ENCODE data around the gene TFCP2L1. TPM values are rescaled to one million over a fixed set of nuclear protein-coding genes. Genes with fewer than 3 reads are reported as not detected.
"Not testable (repeated sequence)": the region's sequence is repeated elsewhere in the genome, so short reads cannot be mapped to it uniquely, and the experiment has no call there.

The TFCP2L1 gene
- total RNA-seq, 1 experiment from 2014 or later, result 2.4 TPM

DNA sequence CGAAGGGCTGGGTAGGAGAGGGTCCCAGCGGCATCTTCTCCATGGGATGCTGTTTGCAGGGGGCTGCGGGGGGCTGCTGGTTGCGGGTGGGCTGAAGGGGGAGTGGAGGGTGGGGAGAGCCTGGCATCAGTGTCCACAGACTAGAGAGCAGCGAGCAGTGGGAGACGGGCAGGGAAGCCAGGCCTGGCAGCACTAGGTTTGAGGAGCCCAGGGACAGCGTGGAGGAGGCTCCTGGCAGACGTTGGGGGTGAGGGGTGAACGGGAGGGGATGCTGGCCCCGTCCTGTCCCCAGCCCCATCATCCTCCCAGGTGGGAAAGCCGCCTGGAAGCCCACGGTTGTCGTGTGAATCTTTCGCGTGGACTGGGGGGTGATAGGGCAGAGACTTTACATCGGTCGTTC is 48.2 kb upstream of the TFCP2L1 start:
- BruUV-seq (replicated peaks), result no TSS peak
- intact Hi-C loops (cut with micrococcal nuclease), result no loop called here
- H3K27me3 ChIP-seq (ENCODE audit: low read length), result no peaks in the 10 kb centered on the region
- H3K9me3 ChIP-seq (ENCODE audit: low read length), result no peaks in the 10 kb centered on the region
- H3K36me3 ChIP-seq (ENCODE audit: low read depth, low read length), result no peaks in the 10 kb centered on the region
- H3K4me3 ChIP-seq (ENCODE audit: low read length), result no peak overlapping the region
- no peak overlapping the region for H3K9ac ChIP-seq (ENCODE audit: low read length)
- DNase-seq, result no peak
- H3F3A ChIP-seq (ENCODE audit: low read length, unreplicated experiment), result no peaks in the 10 kb centered on the region
- no peak for ATAC-seq
- POLR2A ChIA-PET (ENCODE audit: unreplicated experiment), result no interaction called here
- no peak overlapping the region for H3K4me2 ChIP-seq (ENCODE audit: low read length)
- H2AFZ ChIP-seq (ENCODE audit: low read length), result no peak overlapping the region
- no peaks in the 10 kb centered on the region for H3K4me1 ChIP-seq (ENCODE audit: insufficient read depth, low read length)
- no peak overlapping the region for H3K27ac ChIP-seq (ENCODE audit: low read length)
- H4K20me1 ChIP-seq (ENCODE audit: low read length), result no peaks in the 10 kb centered on the region
- CTCF ChIA-PET, result no interaction called here
- H3K79me2 ChIP-seq (ENCODE audit: low read length), result no peaks in the 10 kb centered on the region
- no peak for TF ChIP-seq EZH2 (IDR thresholded peaks at IDR 0.05; ENCODE audit: low read length, unreplicated experiment)
- TF ChIP-seq, protein P1, sequence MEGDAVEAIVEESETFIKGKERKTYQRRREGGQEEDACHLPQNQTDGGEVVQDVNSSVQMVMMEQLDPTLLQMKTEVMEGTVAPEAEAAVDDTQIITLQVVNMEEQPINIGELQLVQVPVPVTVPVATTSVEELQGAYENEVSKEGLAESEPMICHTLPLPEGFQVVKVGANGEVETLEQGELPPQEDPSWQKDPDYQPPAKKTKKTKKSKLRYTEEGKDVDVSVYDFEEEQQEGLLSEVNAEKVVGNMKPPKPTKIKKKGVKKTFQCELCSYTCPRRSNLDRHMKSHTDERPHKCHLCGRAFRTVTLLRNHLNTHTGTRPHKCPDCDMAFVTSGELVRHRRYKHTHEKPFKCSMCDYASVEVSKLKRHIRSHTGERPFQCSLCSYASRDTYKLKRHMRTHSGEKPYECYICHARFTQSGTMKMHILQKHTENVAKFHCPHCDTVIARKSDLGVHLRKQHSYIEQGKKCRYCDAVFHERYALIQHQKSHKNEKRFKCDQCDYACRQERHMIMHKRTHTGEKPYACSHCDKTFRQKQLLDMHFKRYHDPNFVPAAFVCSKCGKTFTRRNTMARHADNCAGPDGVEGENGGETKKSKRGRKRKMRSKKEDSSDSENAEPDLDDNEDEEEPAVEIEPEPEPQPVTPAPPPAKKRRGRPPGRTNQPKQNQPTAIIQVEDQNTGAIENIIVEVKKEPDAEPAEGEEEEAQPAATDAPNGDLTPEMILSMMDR (conservative IDR thresholded peaks at IDR 0.05; ENCODE audit: low read depth, low read length), result no peak
- TF ChIP-seq EZH2phosphoT487 (IDR thresholded peaks at IDR 0.05; ENCODE audit: borderline replicate concordance, low read length), result no peak
- H3K9me2 ChIP-seq (replicated peaks; ENCODE audit: low read length), result no peaks in the 10 kb centered on the region

DNA sequence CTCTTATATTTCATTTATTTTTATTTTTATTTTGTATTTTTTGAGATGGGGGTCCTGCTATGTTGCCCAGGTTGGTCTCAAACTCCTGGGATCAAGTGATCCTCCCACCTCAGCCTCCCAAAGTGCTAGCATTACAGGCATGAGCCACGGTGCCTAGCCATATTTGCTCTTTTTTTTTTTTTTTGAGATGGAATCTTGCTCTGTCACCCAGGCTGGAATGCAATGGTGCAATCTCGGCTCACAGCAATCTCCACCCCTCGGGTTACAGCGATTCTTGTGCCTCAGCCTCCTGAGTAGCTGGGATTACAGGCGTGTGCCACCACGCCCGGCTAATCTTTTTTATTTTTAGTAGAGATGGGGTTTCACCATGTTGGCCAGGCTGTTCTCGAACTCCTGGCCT is 46.3 kb upstream of the TFCP2L1 start:
- H3F3A ChIP-seq (ENCODE audit: low read length, unreplicated experiment); H3K36me3 ChIP-seq (ENCODE audit: low read depth, low read length); H3K4me2 ChIP-seq (ENCODE audit: low read length); H3K27me3 ChIP-seq (ENCODE audit: low read length); CTCF ChIA-PET; H2AFZ ChIP-seq (ENCODE audit: low read length); BruUV-seq (replicated peaks); H3K9me2 ChIP-seq (replicated peaks; ENCODE audit: low read length); H3K4me3 ChIP-seq (ENCODE audit: low read length); H3K9me3 ChIP-seq (ENCODE audit: low read length); H3K4me1 ChIP-seq (ENCODE audit: insufficient read depth, low read length); H4K20me1 ChIP-seq (ENCODE audit: low read length); DNase-seq; H3K27ac ChIP-seq (ENCODE audit: low read length); POLR2A ChIA-PET (ENCODE audit: unreplicated experiment); ATAC-seq; intact Hi-C loops (cut with micrococcal nuclease); H3K79me2 ChIP-seq (ENCODE audit: low read length); H3K9ac ChIP-seq (ENCODE audit: low read length): not testable (repeated sequence)

DNA sequence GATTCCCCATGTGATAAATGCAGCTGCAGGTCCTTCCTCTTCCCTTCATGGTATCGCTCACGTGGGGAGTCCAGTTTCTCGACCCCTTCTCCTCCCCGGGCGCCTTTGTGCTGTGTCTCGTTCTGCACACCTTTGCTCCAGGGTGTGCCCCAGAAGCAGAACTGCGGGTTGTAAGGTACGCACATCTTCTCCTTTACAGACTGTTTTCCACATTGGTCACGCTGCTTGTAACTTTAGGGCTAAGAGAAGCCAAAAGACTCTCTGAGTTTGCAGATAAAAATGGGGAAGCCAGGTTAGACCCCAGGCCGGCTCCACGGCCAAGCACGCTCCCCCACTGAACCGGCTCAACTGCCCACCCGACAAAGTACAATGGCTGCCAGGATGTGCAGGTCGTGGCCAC is 45.9 kb upstream of the TFCP2L1 start:
- no peak overlapping the region for H3K4me3 ChIP-seq (ENCODE audit: low read length)
- no peaks in the 10 kb centered on the region for H3F3A ChIP-seq (ENCODE audit: low read length, unreplicated experiment)
- no TSS peak for BruUV-seq (replicated peaks)
- H3K27ac ChIP-seq (ENCODE audit: low read length), result no peak overlapping the region
- H4K20me1 ChIP-seq (ENCODE audit: low read length), result no peaks in the 10 kb centered on the region
- H3K36me3 ChIP-seq (ENCODE audit: low read depth, low read length), result no peaks in the 10 kb centered on the region
- no peak for ATAC-seq
- intact Hi-C loops (cut with micrococcal nuclease), result no loop called here
- no peaks in the 10 kb centered on the region for H3K27me3 ChIP-seq (ENCODE audit: low read length)
- H3K4me1 ChIP-seq (ENCODE audit: insufficient read depth, low read length), result no peaks in the 10 kb centered on the region
- H3K9me2 ChIP-seq (replicated peaks; ENCODE audit: low read length), result no peaks in the 10 kb centered on the region
- H3K9me3 ChIP-seq (ENCODE audit: low read length), result no peaks in the 10 kb centered on the region
- H3K9ac ChIP-seq (ENCODE audit: low read length), result no peak overlapping the region
- H3K4me2 ChIP-seq (ENCODE audit: low read length), result no peak overlapping the region
- H3K79me2 ChIP-seq (ENCODE audit: low read length), result no peaks in the 10 kb centered on the region
- TF ChIP-seq EZH2phosphoT487 (IDR thresholded peaks at IDR 0.05; ENCODE audit: borderline replicate concordance, low read length) (no peak), EZH2 (IDR thresholded peaks at IDR 0.05; ENCODE audit: low read length, unreplicated experiment) (no peak)
- TF ChIP-seq, protein P1 (conservative IDR thresholded peaks at IDR 0.05; ENCODE audit: low read depth, low read length), result no peak
- CTCF ChIA-PET, result no interaction called here
- DNase-seq, result no peak
- POLR2A ChIA-PET (ENCODE audit: unreplicated experiment), result no interaction called here
- no peak overlapping the region for H2AFZ ChIP-seq (ENCODE audit: low read length)
